Skin of body (tissue), 2 donors: Measurements from ENCODE around the gene AURKB. TPM values are rescaled to one million over a fixed set of nuclear protein-coding genes. Genes with fewer than 3 reads are reported as not detected.
"Not testable (repeated sequence)": the region's sequence is repeated elsewhere in the genome, so short reads cannot be mapped to it uniquely, and the experiment has no call there.

Experiments
- DNase-seq: peaks from one replicate; lab custom pipeline; 2025; lab: John Stamatoyannopoulos, UW
- total RNA-seq: library from RNA; depleted of rRNA; stranded (reverse); fragments of >200 nt; gene quantifications from one replicate; pipeline ENCODE4 v1.2.3, GENCODE V29; 2014

AURKB gene
- total RNA-seq, result 12.4 TPM

- peak; percentile 95 for DNase-seq
Observed at GRCh38 chr17:8209907-8210760, at the start of gene AURKB. AURKB (minus strand) TSS chr17:8210575; CDS start chr17:8210224, 351 bp downstream.

- no peak for DNase-seq
Observed at GRCh38 chr17:8257801-8258200, 47.4 kb upstream of the AURKB start.

- DNase-seq, result no peak
Observed at GRCh38 chr17:8256691-8257090, 46.3 kb upstream of the AURKB start.

- DNase-seq, result no peak
Observed at GRCh38 chr17:8256291-8256690, 45.9 kb upstream of the AURKB start.

GRCh38 chr17:8255499-8255898 lies 45.1 kb upstream of the AURKB start:
- DNase-seq, result no peak

GRCh38 chr17:8254881-8255280 lies 44.5 kb upstream of the AURKB start:
- DNase-seq, result no peak

GRCh38 chr17:8253801-8254200 lies 43.4 kb upstream of the AURKB start:
- DNase-seq, result no peak

- DNase-seq, result not testable (repeated sequence)
Observed at GRCh38 chr17:8251411-8251810, 41.0 kb upstream of the AURKB start.

- DNase-seq, result no peak
Observed at GRCh38 chr17:8249621-8250500, 39.5 kb upstream of the AURKB start.

- DNase-seq, result peak; percentile 86
Observed at GRCh38 chr17:8248751-8249607, 38.6 kb upstream of the AURKB start, which contains the start of gene PFAS. PFAS (plus strand) TSS chr17:8249289; CDS start chr17:8253938, 4,649 bp downstream.

GRCh38 chr17:8244768-8245167 lies 34.4 kb upstream of the AURKB start:
- DNase-seq, result no peak

GRCh38 chr17:8243827-8244226 lies 33.5 kb upstream of the AURKB start:
- no peak for DNase-seq

GRCh38 chr17:8237886-8238285 lies 27.5 kb upstream of the AURKB start:
- no peak for DNase-seq

- no peak for DNase-seq
Observed at GRCh38 chr17:8237175-8237574, 26.8 kb upstream of the AURKB start.

- DNase-seq, result no peak
Observed at GRCh38 chr17:8235676-8236075, 25.3 kb upstream of the AURKB start.

- DNase-seq, result no peak
Observed at GRCh38 chr17:8234361-8235270, 24.2 kb upstream of the AURKB start.

- DNase-seq, result no peak
Observed at GRCh38 chr17:8231701-8232100, 21.3 kb upstream of the AURKB start.

GRCh38 chr17:8227238-8227581 lies 16.8 kb upstream of the AURKB start:
- no peak for DNase-seq

- peak; percentile 91 for DNase-seq
Observed at GRCh38 chr17:8226536-8227237, 16.3 kb upstream of the AURKB start.
